ENCODE measurements around the gene FBXO40. TPM values are rescaled to one million over a fixed set of nuclear protein-coding genes. Genes with fewer than 3 reads are reported as not detected.

Gene FBXO40
- total RNA-seq, 1 donor from 2014 or later: not detected

DNA sequence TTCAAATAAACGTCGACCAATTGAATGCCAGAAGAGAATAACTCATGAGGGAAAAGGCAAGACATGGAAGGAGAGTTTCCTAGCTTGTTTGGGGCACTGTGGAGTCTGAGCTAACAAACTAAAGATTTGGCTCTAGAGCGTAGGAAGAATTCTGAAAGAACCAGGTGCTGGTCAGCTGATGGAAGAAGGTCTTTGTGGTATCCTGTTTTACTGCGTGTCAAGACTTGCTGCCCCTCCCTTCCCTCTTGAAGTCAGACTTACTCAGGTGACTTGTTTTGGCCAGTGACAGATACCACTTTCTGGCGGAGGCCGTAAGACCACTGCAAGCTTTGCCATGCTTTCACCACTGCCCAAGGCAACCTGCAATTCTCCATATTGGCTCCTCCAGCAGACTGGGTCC, 68.2 kb downstream of the FBXO40 start:
- intact Hi-C loops (cut with micrococcal nuclease): loop anchor here (2.0 to 5.0 kb wide), 2 partner anchors 431 to 755 kb away; partner anchors contain the start of gene WDR5B

DNA sequence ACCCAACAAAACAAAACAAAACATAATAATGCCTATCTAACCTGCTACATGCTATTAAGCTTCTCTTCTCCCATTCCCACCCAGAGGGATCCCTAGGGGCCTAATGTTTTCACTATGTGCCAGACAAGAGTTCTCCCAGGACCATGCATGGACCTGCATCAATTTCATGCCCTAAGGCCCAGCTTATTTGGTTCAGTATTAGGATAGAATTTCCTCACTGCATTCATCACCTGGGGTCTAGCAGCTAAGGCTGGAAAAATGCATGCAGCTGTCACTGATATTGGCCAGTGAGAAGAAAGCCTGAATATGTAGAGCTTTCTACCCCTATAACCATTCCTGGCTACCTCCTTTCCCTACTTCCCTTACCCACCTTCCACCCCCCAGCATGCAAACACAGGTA, 69.6 kb downstream of the FBXO40 start:
- intact Hi-C loops (cut with micrococcal nuclease): loop anchor here (5.0 kb wide), 1 partner anchor 430 kb away; no protein-coding TSS in a partner anchor

DNA sequence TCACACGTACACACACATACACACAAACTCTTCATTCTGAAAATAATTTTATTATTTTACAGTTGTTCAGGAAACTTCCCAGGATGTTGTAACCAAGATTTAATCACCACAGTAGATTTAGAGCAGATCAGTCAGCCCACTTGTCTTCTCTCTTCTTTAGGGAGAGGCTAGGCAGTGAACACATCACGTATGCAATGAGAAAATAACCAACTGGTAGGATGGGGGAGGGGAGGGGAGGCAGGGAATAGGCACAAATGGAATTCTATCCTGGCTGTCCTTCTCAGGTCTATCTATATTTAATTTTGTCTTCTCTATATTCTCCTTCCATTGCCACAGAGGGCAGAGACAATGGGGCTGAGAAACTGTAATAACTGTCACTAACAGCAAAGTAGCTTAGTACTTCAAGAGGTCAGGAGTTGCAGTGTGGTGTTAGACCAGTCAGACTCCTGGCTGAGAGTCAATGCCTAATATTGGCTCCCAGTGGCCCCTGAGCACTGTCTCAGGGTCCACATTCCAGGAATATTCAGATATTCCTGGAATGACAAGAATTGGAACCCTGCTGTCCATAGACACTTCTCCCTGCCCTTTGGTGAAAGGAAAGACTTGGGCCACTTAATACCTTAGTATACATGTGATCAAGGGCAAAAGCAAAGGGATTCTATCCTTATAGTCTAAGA, 70.1 kb downstream of the FBXO40 start:
- intact Hi-C loops (cut with micrococcal nuclease): loop anchor here (5.0 kb wide), 1 partner anchor 429 kb away; no protein-coding TSS in a partner anchor

DNA sequence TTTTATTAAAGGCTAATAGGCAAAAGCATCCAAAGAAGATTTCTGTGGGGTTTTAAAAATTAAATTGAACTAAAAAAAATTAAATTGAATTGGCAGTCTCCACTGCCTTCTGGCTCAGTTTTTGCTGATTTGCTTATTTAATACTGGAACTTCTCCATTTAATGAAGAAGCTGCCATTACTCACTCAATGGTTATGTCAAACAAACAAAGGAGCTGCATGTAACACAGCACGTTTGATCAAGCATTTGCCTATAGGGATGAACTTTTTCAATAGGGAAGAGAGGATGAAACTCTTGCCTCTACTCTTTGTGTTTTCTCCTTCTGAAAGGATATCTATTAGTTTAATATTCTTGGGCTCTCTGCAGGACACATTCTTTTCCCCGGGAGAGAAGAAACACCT, 72.3 kb downstream of the FBXO40 start:
- intact Hi-C loops (cut with micrococcal nuclease): no loop called here

- intact Hi-C loops (cut with micrococcal nuclease): no loop called here
Measured at GRCh38 chr3:121667333-121667732, 74.2 kb downstream of the FBXO40 start.

DNA sequence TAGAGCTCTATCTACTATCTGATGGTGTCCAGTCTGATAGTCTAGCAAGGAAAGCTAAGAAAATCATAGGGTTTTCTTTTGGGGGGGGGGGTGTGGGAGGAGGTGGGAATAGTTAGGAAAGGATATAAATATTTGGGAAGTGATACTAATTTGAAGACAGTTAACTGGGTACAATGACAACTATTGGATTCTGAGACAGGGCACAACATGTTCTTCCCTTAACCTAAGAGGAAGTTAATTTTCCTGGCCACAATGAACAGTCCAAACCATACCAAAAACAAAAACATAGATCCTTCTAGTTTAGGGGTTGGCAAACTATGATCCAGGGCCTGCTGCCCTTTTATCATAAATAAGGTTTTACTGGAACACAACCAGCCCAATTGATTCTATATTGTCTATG, 77.5 kb downstream of the FBXO40 start:
- intact Hi-C loops (cut with micrococcal nuclease): no loop called here

DNA sequence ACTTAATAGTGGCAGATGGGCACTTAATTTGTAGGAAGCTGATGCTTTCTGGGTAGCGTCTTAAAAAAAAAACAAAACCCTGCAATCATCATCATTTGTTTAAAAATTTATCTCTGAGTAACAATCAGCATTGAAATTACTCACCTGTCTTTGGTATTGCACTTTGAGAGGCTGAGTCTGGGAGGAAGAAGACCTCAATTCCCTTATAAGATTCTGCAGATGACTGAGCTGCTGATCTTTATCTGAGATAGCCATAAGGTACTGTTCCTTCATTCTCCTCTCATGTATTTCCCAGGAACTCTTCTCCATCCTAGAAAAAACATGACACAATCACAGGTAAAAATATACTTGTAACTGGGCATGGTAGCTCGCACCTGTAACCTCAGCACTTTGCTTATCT, 84.0 kb downstream of the FBXO40 start:
- intact Hi-C loops (cut with micrococcal nuclease): no loop called here

Other genes with a start within 250 kb of the FBXO40 start
- gene POLQ, start 47.4 kb upstream of the FBXO40 start, total RNA-seq: 37.1 and 37.7 TPM in 2 replicates
- gene ARGFX, start 25.4 kb upstream of the FBXO40 start, total RNA-seq: not detected in 2 replicates
- 336 and 340 TPM in 2 replicates for gene HCLS1, start 67.5 kb downstream of the FBXO40 start, total RNA-seq
- gene GOLGB1, start 156.4 kb downstream of the FBXO40 start, total RNA-seq: 33.2 and 34.5 TPM in 2 replicates
- 35.3 and 37.1 TPM in 2 replicates for gene IQCB1, start 241.7 kb downstream of the FBXO40 start, total RNA-seq
- gene EAF2, start 241.8 kb downstream of the FBXO40 start, total RNA-seq: 35.2 and 39.3 TPM in 2 replicates

Measured in T-helper 2 cell treated with Interferon-gamma antibody and Interleukin-4, amounts not matched to agents 100 ng/mL and 5 ng/mL, for 36 hours (primary cell).